Stimulated activated CD4-positive, alpha-beta T cell treated with anti-CD3 and anti-CD28 coated beads, Interleukin-15, amount 100 ng/mL, for 48 hours (primary cell): Measurements from ENCODE around the gene CPLX1.
"Not testable (repeated sequence)": the region's sequence is repeated elsewhere in the genome, so short reads cannot be mapped to it uniquely, and the experiment has no call there.

Experiments used
- DNase-seq, 2 donors: peaks; one replicate each; pipeline ENCODE4 v3.0.0-alpha.2; 2020; ENCODE audit warnings: low read depth in 2 of 2

CPLX1 gene

GRCh38 chr4:820230-821172, 5.4 kb downstream of the CPLX1 start:
- DNase-seq = no peak

- no peak for DNase-seq
Measured at GRCh38 chr4:819401-820229, 6.3 kb downstream of the CPLX1 start.

- no peak for DNase-seq
Measured at GRCh38 chr4:818106-818921, 7.6 kb downstream of the CPLX1 start.

GRCh38 chr4:815464-816146, 10.3 kb downstream of the CPLX1 start:
- DNase-seq = no peak

GRCh38 chr4:814312-814850, 11.5 kb downstream of the CPLX1 start:
- no peak for DNase-seq

- no peak for DNase-seq
Measured at GRCh38 chr4:813900-814299, 12.0 kb downstream of the CPLX1 start.

GRCh38 chr4:808860-809570, 16.9 kb downstream of the CPLX1 start:
- DNase-seq = no peak

GRCh38 chr4:807792-808191, 18.1 kb downstream of the CPLX1 start:
- no peak for DNase-seq

- not testable (repeated sequence) for DNase-seq
Measured at GRCh38 chr4:806979-807378, 18.9 kb downstream of the CPLX1 start.

- no peak for DNase-seq
Measured at GRCh38 chr4:804804-805203, 21.1 kb downstream of the CPLX1 start.

GRCh38 chr4:803884-804283, 22.0 kb downstream of the CPLX1 start:
- DNase-seq = no peak

- DNase-seq = no peak
Measured at GRCh38 chr4:801436-802124, 24.3 kb downstream of the CPLX1 start.

GRCh38 chr4:797066-797465, 28.9 kb downstream of the CPLX1 start:
- no peak for DNase-seq

- DNase-seq = no peak
Measured at GRCh38 chr4:796206-796605, 29.7 kb downstream of the CPLX1 start.

GRCh38 chr4:795726-796119, 30.2 kb downstream of the CPLX1 start:
- no peak for DNase-seq

GRCh38 chr4:794900-795725, 30.8 kb downstream of the CPLX1 start:
- DNase-seq = no peak

GRCh38 chr4:793941-794621, 31.8 kb downstream of the CPLX1 start:
- no peak for DNase-seq
